Activated CD8-positive, alpha-beta T cell treated with anti-CD3 and anti-CD28 coated beads, Interleukin-2, amount 10 ng/mL, durations not matched to agents 7 days and 5 days (primary cell): ENCODE measurements around the gene ASXL1. TPM values are rescaled to one million over a fixed set of nuclear protein-coding genes. Genes with fewer than 3 reads are reported as not detected.
A peak's percentile ranks its signal among the peaks of the same experiment; 100 is the strongest.

Experiments used
- ATAC-seq: fragments of 150-1000 bp; cut with Tn5 transposase; one replicate; pipeline ENCODE4 v1.10.0; 2021; ENCODE audit warnings: moderate library complexity
- CTCF ChIA-PET: fragments of 350-600 bp; sonication (Branson Sonifier 250); formaldehyde crosslinking; loops from one replicate; lab custom pipeline; 2021; ENCODE audit warnings: antibody characterized with exemption; lab: Charles Lee
- POLR2A ChIA-PET: fragments of 350-600 bp; sonication (Branson Sonifier 250); formaldehyde crosslinking; loops from one replicate; lab custom pipeline; 2021; ENCODE audit warnings: antibody characterized with exemption; lab: Charles Lee
- DNase-seq: peaks from one replicate; pipeline ENCODE4 v3.0.0-alpha.2; 2020
- H3K27ac Mint-ChIP-seq: one replicate; pipeline ENCODE4 v1.8.0; 2021; ENCODE audit warnings: mild to moderate bottlenecking, mixed read lengths
- H3K27me3 Mint-ChIP-seq: one replicate; pipeline ENCODE4 v1.8.0; 2021; ENCODE audit warnings: low read depth, mixed read lengths
- H3K36me3 Mint-ChIP-seq: one replicate; pipeline ENCODE4 v1.8.0; 2021; ENCODE audit warnings: low read depth, mixed read lengths
- H3K4me1 Mint-ChIP-seq: one replicate; pipeline ENCODE4 v1.8.0; 2021; ENCODE audit warnings: low read depth, mixed read lengths
- H3K4me3 Mint-ChIP-seq: one replicate; pipeline ENCODE4 v1.8.0; 2021; ENCODE audit warnings: mild to moderate bottlenecking, mixed read lengths
- H3K9me3 Mint-ChIP-seq: one replicate; pipeline ENCODE4 v1.8.0; 2022; ENCODE audit warnings: mixed read lengths; ENCODE audit not compliant: insufficient read depth
- total RNA-seq, 2 experiments: library from RNA; stranded (reverse); gene quantifications; one replicate each; pipeline ENCODE4 v1.2.3, GENCODE V29; 2021

Gene ASXL1
- total RNA-seq, 2 experiments from 2014 or later: 91.7 to 97.4 TPM

DNA sequence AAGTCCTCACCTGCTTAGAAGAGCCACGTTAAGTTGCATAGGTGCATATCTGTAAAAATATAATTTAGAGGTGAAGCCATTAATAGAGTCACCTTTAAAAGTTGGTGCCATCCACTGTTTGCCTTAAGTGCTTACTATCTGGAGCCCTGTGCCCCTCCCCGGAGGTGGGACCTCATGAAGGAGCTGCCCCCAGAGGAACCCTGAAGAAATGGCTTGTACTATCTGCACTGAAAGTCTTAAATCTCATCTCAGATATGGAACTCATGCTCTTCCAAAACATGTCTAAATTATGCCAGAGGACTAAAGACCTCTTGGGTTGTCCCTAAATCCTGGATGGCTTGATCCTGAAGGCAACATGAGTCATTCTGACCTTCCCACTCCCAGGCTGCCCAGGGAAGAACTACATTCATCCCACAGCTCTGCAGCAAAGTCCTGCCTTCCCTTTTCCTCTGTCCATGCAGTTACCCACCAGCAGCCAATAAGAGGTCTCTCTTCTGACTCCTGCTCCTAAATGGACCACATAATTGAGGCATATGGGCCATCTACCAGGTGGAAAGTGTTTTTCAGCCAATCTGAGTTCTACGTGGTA, 85.3 kb downstream of the ASXL1 start:
- POLR2A ChIA-PET: no interaction called here
- Mint-ChIP-seq H3K27me3 (no peaks in the 10 kb centered on the region), H3K4me3 (no peak overlapping the region), H3K9me3 (no peaks in the 10 kb centered on the region), H3K27ac (peak overlapping the region; percentile 65), H3K36me3 (peaks cover 41% of the 10 kb centered on the region), H3K4me1 (peaks cover 25% of the 10 kb centered on the region)
- ATAC-seq: no peak
- DNase-seq: no peak
- CTCF ChIA-PET: interaction anchor here (1.4 to 1.7 kb wide), 2 partner anchors 41 to 230 kb away, joined by 5 read pairs; partner anchors contain the start of gene C20orf203

DNA sequence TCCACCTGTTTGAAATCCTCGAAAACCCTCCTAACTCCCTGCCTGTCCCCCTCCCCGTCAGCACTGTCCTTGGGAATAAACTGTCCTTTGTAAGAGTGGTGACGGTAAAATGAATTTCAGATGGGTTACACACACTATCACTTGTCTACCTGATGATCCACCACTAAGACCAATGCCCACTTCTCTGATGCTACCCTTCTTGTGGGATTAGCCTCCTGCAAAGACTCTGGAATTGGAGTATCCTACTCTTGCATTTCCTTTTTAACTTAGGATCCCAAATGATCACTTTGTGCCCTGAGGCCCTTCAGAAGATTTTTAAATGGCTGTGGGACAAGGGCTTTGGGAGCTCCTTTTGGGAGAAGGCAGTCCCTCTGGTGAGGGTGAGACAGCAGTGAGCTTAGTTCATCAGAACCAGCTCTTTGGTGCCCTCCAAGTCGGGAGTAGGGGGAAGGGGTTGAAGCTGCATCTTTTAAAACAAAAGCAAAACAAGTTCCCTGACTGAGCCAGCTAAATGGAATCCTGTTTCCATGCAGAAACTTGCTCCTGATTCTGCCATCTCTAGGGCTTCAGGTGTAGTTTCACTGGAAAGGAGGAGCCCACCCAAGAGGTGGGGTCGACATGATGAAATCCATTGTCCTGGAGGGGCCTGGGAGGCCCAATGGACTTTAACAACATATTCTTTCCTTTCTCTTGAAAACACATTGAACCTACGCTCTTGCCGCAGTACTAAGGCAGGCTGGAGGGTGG, 86.5 kb downstream of the ASXL1 start:
- ATAC-seq (no peak), DNase-seq (no peak)
- ChIA-PET POLR2A (no interaction called here), CTCF (interaction anchor here (1.4 to 1.7 kb wide), 2 partner anchors 40 to 229 kb away, joined by 5 read pairs; partner anchors contain the start of gene C20orf203)
- H3K36me3 Mint-ChIP-seq: peaks cover 30% of the 10 kb centered on the region
- peak overlapping the region; percentile 59 for H3K27ac Mint-ChIP-seq
- H3K9me3 Mint-ChIP-seq: no peaks in the 10 kb centered on the region
- H3K4me1 Mint-ChIP-seq: peaks cover 14% of the 10 kb centered on the region
- no peak overlapping the region for H3K4me3 Mint-ChIP-seq
- no peaks in the 10 kb centered on the region for H3K27me3 Mint-ChIP-seq

DNA sequence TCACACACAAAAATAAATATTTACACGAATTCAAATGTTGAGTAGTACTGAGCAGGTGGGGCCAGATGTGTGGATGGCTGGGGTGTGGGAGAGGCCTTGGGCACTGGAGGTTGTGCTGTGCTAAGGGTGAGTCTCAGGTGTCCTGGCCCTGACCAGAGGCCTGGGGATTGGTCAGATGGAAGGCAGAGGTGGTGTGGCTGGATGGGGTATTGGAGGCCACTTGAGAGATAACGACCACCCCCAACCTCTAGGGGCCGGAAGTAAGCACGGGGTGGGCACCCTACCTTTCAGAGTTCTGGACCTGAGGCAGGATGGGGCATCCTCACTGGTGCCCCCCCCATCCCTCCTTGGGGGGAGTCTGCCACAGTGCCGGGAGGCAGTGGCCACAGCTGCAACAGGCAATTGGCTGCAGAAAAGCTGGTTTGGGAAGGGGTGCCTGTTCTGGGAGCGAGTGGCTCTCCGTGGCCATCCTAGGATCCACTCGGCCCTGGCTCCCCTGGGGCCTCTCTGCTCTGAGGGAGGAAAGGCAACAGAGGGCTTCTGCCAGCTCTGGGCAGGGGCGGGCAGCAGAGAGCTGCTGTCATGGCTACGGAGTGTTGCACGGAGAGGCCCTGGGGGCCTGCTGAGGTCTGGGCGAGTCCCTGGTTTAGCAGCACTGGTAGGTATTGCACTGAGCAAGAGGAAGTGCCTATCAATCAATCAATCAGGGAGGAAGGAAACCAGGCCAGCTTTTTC, 87.6 kb downstream of the ASXL1 start:
- Mint-ChIP-seq H3K27me3 (no peaks in the 10 kb centered on the region), H3K36me3 (peaks cover 30% of the 10 kb centered on the region), H3K4me3 (no peak overlapping the region), H3K4me1 (peaks cover 9% of the 10 kb centered on the region), H3K27ac (peak overlapping the region; percentile 59), H3K9me3 (no peaks in the 10 kb centered on the region)
- ATAC-seq (no peak), DNase-seq (no peak)
- POLR2A ChIA-PET: interaction anchor here (0.5 kb wide), 1 partner anchor 134 kb away, joined by 3 read pairs; no protein-coding TSS in a partner anchor
- CTCF ChIA-PET: no interaction called here

DNA sequence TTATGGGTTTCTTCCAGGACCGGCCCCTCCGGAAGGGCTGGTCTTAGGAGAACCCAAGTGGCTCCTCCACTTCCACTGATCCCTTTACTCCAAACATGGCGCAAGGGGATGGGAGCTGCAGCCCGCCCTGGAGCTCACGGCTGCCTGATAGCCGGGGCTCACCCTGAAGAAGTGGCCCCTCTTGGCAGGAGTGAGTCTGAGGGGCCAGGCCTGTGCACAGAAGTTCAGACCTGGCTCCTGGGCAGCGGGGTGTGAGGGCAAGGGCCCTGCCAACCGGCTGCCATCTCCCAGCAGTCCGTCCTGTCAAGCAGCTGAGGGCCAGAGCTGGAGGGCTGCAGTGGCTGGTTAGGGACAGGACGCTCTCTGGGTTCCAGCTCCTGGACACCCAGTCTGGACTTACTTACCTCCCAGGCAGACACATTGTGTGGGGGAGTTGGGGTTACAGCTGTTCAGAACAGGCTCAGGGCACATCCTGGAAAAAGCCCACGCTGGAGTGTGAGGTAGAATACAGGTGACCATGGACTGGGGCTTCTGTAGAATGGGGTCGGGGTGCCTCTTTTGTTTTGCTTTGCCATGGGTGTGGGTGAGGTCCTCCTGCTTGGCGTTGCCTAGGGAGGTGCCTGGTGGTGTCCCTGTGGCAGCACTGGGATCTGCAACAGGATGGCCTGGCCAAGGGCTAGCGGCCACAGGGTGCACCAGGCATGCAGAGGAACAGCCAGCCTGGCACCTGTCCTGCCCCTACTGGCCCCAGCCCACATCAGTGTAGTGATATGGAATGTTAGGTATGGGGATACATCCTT, 88.4 kb downstream of the ASXL1 start:
- Mint-ChIP-seq H3K36me3 (peaks cover 23% of the 10 kb centered on the region), H3K4me3 (no peak overlapping the region), H3K4me1 (peaks cover 9% of the 10 kb centered on the region), H3K27me3 (no peaks in the 10 kb centered on the region), H3K9me3 (no peaks in the 10 kb centered on the region), H3K27ac (peak overlapping the region; percentile 39)
- ChIA-PET POLR2A (interaction anchor here (0.5 kb wide), 1 partner anchor 134 kb away, joined by 3 read pairs; no protein-coding TSS in a partner anchor), CTCF (no interaction called here)
- DNase-seq (no peak), ATAC-seq (no peak)

DNA sequence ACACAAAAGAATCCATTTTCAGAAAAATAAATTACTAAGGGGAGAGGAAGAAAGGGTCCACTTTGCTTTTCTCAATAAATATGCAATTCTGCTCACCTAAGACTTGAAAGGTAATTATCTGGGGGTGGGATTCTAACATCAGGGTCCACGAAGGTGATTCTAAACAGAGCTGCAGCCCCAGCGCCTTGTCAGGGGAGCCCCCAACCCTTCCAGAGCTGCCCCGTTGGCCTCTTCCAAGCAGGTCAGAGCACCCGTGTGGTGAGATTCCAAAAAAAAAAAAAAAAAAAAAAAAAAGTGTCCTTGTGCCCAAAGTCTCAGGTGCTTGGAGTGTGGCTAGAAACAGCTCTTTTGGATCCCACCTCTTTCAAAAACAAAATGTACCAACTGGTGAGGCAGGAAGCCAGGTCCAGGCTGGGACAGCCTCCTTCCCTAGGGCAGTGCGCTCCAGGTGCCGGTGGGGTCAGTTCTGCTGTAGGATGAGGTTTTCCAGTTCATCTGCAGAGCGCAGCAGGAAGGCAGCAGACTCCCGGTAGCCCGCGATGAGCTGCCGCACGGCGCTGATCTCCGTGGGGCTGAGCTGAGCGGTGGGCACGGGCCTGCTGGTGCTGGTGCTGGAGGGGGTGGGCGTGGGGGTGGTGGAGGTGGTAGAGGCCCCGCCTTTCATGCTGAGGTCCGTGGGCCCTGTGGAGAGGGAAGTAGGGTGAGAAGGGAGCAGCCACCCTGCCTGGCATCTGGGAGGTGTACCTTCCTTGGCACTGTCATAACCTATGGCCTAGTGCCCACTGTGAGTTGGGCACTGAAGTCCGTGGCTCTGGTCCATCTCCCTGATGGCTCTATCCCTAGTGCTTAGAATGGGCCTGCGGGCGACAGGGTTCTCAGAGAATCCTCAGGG, 89.3 kb downstream of the ASXL1 start:
- Mint-ChIP-seq H3K36me3 (peaks cover 19% of the 10 kb centered on the region), H3K4me1 (peaks cover 9% of the 10 kb centered on the region), H3K4me3 (no peak overlapping the region), H3K27ac (peak overlapping the region; percentile 68), H3K9me3 (no peaks in the 10 kb centered on the region), H3K27me3 (no peaks in the 10 kb centered on the region)
- DNase-seq (no peak), ATAC-seq (no peak)
- POLR2A ChIA-PET: no interaction called here
- CTCF ChIA-PET: no interaction called here

DNA sequence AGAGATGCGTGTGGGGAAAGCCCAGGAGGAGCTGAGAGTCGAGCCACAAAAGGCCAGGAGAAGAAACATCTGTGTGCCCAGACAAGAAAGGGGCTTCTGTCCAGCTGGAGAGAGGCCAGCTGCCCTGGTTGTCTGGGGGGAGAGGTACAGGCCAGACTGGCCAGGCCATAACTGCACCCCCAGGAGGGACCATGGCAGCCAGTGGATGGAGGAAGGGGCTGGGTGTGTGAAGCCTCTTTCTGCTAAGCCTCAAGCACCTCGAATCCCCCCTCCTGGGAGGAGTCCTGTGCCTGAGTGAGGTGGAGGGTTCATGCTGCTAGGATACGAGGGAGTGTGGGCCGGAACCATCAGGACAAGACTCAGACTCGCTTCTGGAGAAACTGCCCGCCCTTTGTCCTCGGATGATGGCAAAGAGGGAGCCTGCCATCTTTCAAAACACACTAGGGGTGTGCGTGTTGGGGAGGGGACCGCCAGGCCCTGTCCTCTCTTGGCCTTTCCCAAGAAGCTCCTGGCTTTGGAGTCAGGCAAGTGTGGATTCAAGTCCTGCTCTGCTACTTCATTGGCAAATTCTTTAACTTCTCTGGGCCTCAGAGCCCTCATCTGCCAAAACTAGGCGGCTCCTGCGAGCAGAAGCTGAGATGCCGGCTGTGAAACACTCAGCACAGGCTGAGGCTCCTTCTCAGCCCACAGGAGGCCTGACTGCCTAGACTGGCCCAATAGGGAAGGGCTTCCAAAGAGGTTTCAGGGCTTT, 90.3 kb downstream of the ASXL1 start:
- H3K4me1 Mint-ChIP-seq: peaks cover 9% of the 10 kb centered on the region
- DNase-seq (no peak), ATAC-seq (no peak)
- no peak overlapping the region for H3K4me3 Mint-ChIP-seq
- ChIA-PET POLR2A (interaction anchor here (0.8 kb wide), 1 partner anchor 11 kb away, joined by 3 read pairs; no protein-coding TSS in a partner anchor), CTCF (interaction anchor here (1.0 to 1.7 kb wide), 2 partner anchors 9 to 35 kb away, joined by 4 read pairs; no protein-coding TSS in a partner anchor)
- H3K9me3 Mint-ChIP-seq: no peaks in the 10 kb centered on the region
- H3K27me3 Mint-ChIP-seq: no peaks in the 10 kb centered on the region
- H3K27ac Mint-ChIP-seq: no peak overlapping the region
- peaks cover 23% of the 10 kb centered on the region for H3K36me3 Mint-ChIP-seq

DNA sequence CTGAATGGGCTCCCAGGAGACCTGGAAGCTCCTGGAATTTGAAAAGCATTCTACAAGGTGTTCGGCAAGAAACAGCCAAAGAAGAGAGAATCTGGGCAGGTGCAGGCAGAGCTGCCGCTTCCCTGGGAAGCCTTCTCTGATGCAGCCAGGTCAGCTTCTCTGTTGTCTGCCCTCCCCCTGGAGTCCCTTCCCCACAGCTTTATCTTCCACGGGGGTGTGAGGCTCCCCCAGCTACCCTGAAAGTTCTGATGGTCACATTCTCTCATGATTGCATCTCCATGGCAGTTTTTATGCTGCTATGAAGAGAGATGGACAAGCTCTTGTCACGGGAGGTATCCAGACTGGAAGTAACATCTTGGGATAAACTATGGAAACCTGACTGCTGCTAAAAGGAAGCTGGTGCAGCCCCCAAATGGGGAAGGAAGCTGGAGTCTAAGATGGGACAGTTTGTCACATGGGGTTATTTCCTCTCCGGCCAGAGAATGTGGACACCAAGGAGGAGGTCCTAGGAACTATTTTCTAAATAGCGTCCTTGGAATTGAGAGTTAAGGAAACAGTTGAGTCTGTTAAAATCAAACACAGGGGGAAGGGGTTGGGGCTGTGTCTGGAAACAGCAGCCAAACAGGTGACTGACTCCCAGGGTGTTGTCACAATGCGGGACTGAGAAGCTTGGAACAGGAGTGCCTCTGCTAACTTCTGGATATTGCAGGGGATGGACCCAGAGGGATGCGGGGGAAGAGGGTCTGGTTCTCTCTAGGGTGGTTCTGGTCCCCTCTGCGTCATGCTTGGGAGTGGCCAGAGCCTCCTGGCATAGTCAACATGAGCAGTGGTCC, 91.1 kb downstream of the ASXL1 start:
- Mint-ChIP-seq H3K27ac (peak overlapping the region; percentile 67), H3K9me3 (no peaks in the 10 kb centered on the region), H3K4me1 (peaks cover 3% of the 10 kb centered on the region), H3K4me3 (no peak overlapping the region), H3K36me3 (peaks cover 20% of the 10 kb centered on the region), H3K27me3 (no peaks in the 10 kb centered on the region)
- DNase-seq (no peak), ATAC-seq (no peak)
- POLR2A ChIA-PET: interaction anchor here (0.6 to 0.8 kb wide), 2 partner anchors 12 kb away, joined by 3 read pairs; no protein-coding TSS in a partner anchor
- CTCF ChIA-PET: interaction anchor here (1.0 to 1.7 kb wide), 2 partner anchors 10 to 34 kb away, joined by 4 read pairs; no protein-coding TSS in a partner anchor

DNA sequence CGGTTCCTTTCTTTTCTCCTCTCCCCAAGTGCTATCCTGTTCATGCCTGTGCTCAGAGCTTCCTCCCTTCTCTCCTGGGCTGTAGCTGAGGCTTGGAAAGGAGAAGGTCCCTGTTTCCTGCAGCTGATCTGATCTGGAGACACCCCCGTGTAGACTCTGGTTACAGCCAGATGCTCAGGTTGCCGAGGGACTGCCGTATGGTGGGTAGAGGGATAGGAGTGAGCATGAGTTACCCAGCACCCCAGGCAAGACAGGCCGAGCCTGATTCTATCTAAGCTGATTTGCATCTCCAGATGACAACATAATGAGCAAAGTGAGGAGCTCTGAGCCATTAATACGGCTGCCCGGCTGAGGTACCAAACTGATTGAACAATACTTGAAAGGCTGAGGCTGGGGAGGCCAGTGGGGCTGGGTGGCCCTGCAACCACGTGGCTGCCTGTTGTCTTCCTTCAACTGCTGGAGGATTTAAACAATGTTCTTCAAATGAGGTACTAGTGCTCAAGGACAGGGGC, 91.8 kb downstream of the ASXL1 start:
- Mint-ChIP-seq H3K9me3 (no peaks in the 10 kb centered on the region), H3K4me1 (peaks cover 3% of the 10 kb centered on the region), H3K36me3 (peaks cover 20% of the 10 kb centered on the region), H3K27me3 (no peaks in the 10 kb centered on the region), H3K27ac (peak overlapping the region; percentile 67), H3K4me3 (no peak overlapping the region)
- ATAC-seq (no peak), DNase-seq (no peak)
- ChIA-PET CTCF (interaction anchor here (1.0 to 1.7 kb wide), 2 partner anchors 10 to 33 kb away, joined by 4 read pairs; no protein-coding TSS in a partner anchor), POLR2A (interaction anchor here (0.6 kb wide), 1 partner anchor 13 kb away, joined by 3 read pairs; no protein-coding TSS in a partner anchor)

DNA sequence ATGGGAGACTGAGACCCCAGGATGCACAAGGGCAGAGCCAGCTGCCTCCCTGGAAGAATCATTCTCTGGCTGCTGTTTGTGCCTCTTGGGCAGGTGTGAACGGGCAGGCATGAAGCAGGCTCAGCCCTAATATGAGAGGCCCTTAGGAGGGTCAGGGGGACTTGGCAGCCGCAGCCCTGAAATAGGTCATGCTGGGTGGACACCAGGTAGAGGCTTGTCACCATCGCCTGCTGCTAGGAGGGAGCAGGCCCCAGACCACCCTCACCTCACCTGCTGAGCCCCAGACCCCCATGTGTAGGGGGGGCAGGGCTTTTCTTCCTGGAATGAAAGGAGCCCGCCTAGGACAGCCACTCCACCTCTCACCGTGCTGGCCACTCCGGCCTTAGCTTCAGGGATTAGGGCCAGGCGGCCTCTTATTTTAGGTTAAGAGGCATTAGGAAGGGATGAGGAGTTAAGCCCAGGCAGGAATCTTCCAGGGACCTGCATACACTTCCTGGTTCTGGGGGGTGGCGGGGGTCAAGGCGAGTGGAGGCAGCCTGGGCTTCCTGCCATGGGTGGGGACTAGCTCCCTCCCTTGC, 92.4 kb downstream of the ASXL1 start:
- POLR2A ChIA-PET: no interaction called here
- peaks cover under 1% of the 10 kb centered on the region for H3K4me1 Mint-ChIP-seq
- H3K36me3 Mint-ChIP-seq: peaks cover 14% of the 10 kb centered on the region
- H3K9me3 Mint-ChIP-seq: no peaks in the 10 kb centered on the region
- no peak for ATAC-seq
- no peak overlapping the region for H3K4me3 Mint-ChIP-seq
- H3K27me3 Mint-ChIP-seq: no peaks in the 10 kb centered on the region
- CTCF ChIA-PET: no interaction called here
- peak overlapping the region; percentile 21 for H3K27ac Mint-ChIP-seq
- no peak for DNase-seq
